Measurements from ENCODE around the gene AGTR1. TPM values are rescaled to one million over a fixed set of nuclear protein-coding genes. Genes with fewer than 3 reads are reported as not detected.

The AGTR1 gene
- total RNA-seq, 3 donors from 2014 or later = 0.52 to 20.0 (median 4.2) TPM

DNA sequence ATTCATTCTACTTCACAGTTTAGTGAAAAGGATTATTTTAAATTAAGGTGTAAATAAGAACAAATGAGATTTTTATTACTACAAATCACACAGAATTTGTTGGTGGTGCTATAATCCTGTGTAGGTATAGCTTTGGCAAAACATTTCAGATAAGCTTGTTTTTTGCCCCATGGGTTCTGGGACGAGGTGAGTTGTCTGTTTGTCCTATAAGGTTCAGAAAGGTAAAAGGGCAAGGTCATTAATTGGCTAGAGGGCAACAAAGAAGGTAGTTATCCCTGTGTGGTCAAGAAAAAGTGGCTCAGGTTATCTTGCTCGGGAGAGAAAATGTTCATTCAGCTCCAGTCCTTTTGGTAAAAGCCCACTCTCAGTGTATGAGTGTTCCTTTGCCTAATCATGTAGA, 23.2 kb downstream of the AGTR1 start:
- TF ChIP-seq, protein P1, sequence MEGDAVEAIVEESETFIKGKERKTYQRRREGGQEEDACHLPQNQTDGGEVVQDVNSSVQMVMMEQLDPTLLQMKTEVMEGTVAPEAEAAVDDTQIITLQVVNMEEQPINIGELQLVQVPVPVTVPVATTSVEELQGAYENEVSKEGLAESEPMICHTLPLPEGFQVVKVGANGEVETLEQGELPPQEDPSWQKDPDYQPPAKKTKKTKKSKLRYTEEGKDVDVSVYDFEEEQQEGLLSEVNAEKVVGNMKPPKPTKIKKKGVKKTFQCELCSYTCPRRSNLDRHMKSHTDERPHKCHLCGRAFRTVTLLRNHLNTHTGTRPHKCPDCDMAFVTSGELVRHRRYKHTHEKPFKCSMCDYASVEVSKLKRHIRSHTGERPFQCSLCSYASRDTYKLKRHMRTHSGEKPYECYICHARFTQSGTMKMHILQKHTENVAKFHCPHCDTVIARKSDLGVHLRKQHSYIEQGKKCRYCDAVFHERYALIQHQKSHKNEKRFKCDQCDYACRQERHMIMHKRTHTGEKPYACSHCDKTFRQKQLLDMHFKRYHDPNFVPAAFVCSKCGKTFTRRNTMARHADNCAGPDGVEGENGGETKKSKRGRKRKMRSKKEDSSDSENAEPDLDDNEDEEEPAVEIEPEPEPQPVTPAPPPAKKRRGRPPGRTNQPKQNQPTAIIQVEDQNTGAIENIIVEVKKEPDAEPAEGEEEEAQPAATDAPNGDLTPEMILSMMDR (IDR thresholded peaks at IDR 0.05) = no peak
- intact Hi-C loops (cut with DNase I, micrococcal nuclease) = no loop called here

DNA sequence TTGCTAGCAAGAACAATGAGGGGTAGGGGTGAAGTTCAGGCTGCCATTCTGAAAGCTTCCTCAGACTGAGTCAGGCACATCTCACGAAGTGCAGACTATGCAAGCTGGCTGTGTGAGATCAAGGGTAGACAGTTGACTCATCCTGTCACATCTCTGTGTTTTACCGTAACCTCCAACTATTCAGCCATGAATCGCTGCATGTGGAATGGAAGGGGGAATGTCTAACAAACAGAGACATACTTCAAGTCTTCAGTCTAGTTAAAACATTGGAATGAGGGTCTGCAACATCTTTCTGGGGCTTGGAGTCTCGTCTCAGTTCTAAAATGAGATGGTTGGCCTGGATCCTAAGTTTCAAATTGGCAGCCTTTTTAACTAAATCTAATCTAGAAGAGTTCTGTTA, 25.9 kb downstream of the AGTR1 start:
- TF ChIP-seq, protein P1 (IDR thresholded peaks at IDR 0.05) = no peak
- Histone ChIP-seq H3K9me3 (no peaks in the 10 kb centered on the region), H3K36me3 (ENCODE audit: low read depth) (no peaks in the 10 kb centered on the region), H3K4me3 (no peak overlapping the region), H3K4me1 (ENCODE audit: low read depth) (no peaks in the 10 kb centered on the region)
- no peak for DNase-seq
- ATAC-seq = no peak
- intact Hi-C loops (cut with DNase I, micrococcal nuclease) = no loop called here

More for the DNA sequence above, 23.2 kb downstream of the AGTR1 start:
- H3K4me3 ChIP-seq = no peak overlapping the region
- ATAC-seq (no peak), DNase-seq (no peak)
- H3K36me3 ChIP-seq (ENCODE audit: low read depth) = no peaks in the 10 kb centered on the region
- no peaks in the 10 kb centered on the region for H3K4me1 ChIP-seq (ENCODE audit: low read depth)
- H3K9me3 ChIP-seq = no peaks in the 10 kb centered on the region

DNA sequence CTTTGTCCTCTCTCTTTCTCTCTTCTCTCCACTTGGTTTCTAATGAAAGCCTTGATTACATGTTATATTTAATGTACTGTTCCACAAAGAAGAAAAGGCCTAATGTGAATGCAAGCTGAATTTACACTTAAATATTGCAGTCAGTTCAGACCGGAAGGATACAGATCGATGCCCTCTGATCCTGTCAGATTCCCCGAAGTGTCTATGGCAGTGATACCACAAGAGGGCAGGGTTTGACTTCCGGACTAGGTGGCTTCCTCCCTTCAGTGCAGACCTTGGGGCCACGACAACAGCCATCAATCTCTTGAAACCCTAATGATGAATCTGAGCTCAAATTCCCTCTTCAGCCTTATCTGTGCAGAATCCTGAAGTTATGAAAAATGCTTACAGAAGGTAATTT, 29.5 kb downstream of the AGTR1 start:
- DNase-seq (peak in 1 of 3 donors; percentile 53), ATAC-seq (peak; percentile 73)
- no peaks in the 10 kb centered on the region for H3K36me3 ChIP-seq (ENCODE audit: low read depth)
- intact Hi-C loops (cut with DNase I, micrococcal nuclease) = no loop called here
- H3K9me3 ChIP-seq = no peaks in the 10 kb centered on the region
- H3K4me1 ChIP-seq (ENCODE audit: low read depth) = no peaks in the 10 kb centered on the region
- no peak overlapping the region for H3K4me3 ChIP-seq
- TF ChIP-seq, protein P1 (IDR thresholded peaks at IDR 0.05) = no peak

DNA sequence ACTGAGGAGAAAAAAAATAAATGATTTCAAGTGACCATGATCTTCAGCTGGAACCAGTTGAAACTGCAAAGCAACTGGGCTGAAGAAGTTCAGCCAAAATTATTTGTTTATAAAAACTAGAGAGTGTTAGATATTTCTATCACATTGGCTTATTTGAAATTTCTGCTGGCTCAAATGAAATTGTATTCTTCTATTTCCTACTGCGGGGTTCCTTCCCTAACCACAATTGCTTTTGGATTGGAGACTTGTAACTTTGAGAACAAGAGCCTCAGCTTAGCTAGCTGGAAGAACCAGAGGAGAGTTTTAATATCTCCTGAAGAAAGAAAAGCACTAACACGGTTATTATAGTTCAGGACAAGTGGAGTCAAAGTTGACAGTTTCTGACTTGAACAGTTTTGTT, 31.1 kb downstream of the AGTR1 start:
- TF ChIP-seq, protein P1 (IDR thresholded peaks at IDR 0.05) = no peak
- no peak overlapping the region for H3K4me3 ChIP-seq
- no peaks in the 10 kb centered on the region for H3K4me1 ChIP-seq (ENCODE audit: low read depth)
- no peaks in the 10 kb centered on the region for H3K36me3 ChIP-seq (ENCODE audit: low read depth)
- H3K9me3 ChIP-seq = no peaks in the 10 kb centered on the region
- intact Hi-C loops (cut with DNase I, micrococcal nuclease) = no loop called here
- ATAC-seq (no peak), DNase-seq (no peak)

DNA sequence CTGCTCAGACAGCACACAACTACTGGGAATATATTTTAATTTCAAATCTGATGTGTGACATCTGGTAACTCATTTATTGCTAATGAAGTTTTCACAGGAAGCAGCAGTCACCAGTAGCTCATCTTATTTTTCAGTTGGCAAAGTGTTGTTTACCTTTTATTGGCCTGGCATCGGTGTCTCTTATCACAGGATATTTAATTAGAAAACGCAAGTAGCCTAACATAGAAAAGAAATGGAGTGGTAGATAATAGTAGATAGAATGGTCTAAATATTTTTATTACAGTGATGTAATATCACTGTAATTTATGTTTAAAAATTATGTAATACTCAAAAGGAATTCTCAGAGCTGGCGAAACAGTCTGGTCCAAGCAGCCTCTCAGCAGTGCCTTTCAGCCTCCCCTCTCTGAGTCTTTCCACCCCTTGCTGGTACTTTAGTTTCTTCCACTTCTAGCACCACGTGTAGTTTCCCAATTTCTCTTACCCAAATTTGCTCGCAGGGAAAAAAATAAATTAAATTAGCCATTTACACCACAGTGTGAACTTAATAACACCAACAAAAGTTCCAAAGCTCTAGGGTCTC, 31.9 kb downstream of the AGTR1 start:
- Histone ChIP-seq H3K4me1 (ENCODE audit: low read depth) (no peaks in the 10 kb centered on the region), H3K36me3 (ENCODE audit: low read depth) (no peaks in the 10 kb centered on the region), H3K4me3 (no peak overlapping the region), H3K9me3 (no peaks in the 10 kb centered on the region)
- intact Hi-C loops (cut with DNase I, micrococcal nuclease) = loop anchor here in 1 of 2 donors (10.0 kb wide), 1 partner anchor 545 kb away; no protein-coding TSS in a partner anchor
- ATAC-seq (no peak), DNase-seq (no peak)
- TF ChIP-seq, protein P1 (IDR thresholded peaks at IDR 0.05) = no peak

All from mucosa of descending colon (tissue), 3 donors.